ENCODE data around the gene HDAC4.

HDAC4 gene

GRCh38 chr2:239085201-239085992 lies 315.4 kb downstream of the HDAC4 start:
- Histone ChIP-seq H3K4me1 (ENCODE audit: insufficient read depth, low read length) (no peaks in the 10 kb centered on the region), H3K36me3 (ENCODE audit: insufficient read depth, low read depth, low read length) (peaks cover 6% of the 10 kb centered on the region; the same call in 1 of the 2 replicates), H3K27ac (ENCODE audit: low read length) (no peak overlapping the region), H3K9ac (ENCODE audit: low read depth, low read length) (no peak overlapping the region), H3K4me3 (ENCODE audit: low read length) (no peak overlapping the region), H3K27me3 (ENCODE audit: insufficient read depth, low read length) (no peaks in the 10 kb centered on the region), H3K9me3 (ENCODE audit: insufficient read depth, low read depth, low read length) (no peaks in the 10 kb centered on the region)

GRCh38 chr2:239084007-239084406 lies 316.8 kb downstream of the HDAC4 start:
- Histone ChIP-seq H3K4me1 (ENCODE audit: insufficient read depth, low read length) (no peaks in the 10 kb centered on the region), H3K9me3 (ENCODE audit: insufficient read depth, low read depth, low read length) (no peaks in the 10 kb centered on the region), H3K27ac (ENCODE audit: low read length) (no peak overlapping the region), H3K9ac (ENCODE audit: low read depth, low read length) (no peak overlapping the region), H3K27me3 (ENCODE audit: insufficient read depth, low read length) (no peaks in the 10 kb centered on the region), H3K4me3 (ENCODE audit: low read length) (no peak overlapping the region), H3K36me3 (ENCODE audit: insufficient read depth, low read depth, low read length) (peaks cover 20% of the 10 kb centered on the region; the same call in 1 of the 2 replicates)

- no peak overlapping the region for H3K27ac ChIP-seq (ENCODE audit: low read length)
- no peak overlapping the region for H3K9ac ChIP-seq (ENCODE audit: low read depth, low read length)
- no peak overlapping the region for H3K4me3 ChIP-seq (ENCODE audit: low read length)
- no peaks in the 10 kb centered on the region for H3K9me3 ChIP-seq (ENCODE audit: insufficient read depth, low read depth, low read length)
- no peaks in the 10 kb centered on the region for H3K27me3 ChIP-seq (ENCODE audit: insufficient read depth, low read length)
- H3K36me3 ChIP-seq (ENCODE audit: insufficient read depth, low read depth, low read length) = peaks cover 24% of the 10 kb centered on the region
- no peaks in the 10 kb centered on the region for H3K4me1 ChIP-seq (ENCODE audit: insufficient read depth, low read length)
Measured at GRCh38 chr2:239082425-239082824, 318.4 kb downstream of the HDAC4 start.

GRCh38 chr2:239081622-239082021 lies 319.2 kb downstream of the HDAC4 start:
- Histone ChIP-seq H3K27ac (ENCODE audit: low read length) (no peak overlapping the region), H3K4me3 (ENCODE audit: low read length) (no peak overlapping the region), H3K9ac (ENCODE audit: low read depth, low read length) (no peak overlapping the region), H3K36me3 (ENCODE audit: insufficient read depth, low read depth, low read length) (peaks cover 26% of the 10 kb centered on the region), H3K9me3 (ENCODE audit: insufficient read depth, low read depth, low read length) (no peaks in the 10 kb centered on the region), H3K27me3 (ENCODE audit: insufficient read depth, low read length) (no peaks in the 10 kb centered on the region), H3K4me1 (ENCODE audit: insufficient read depth, low read length) (no peaks in the 10 kb centered on the region)

- H3K27ac ChIP-seq (ENCODE audit: low read length) = no peak overlapping the region
- H3K4me3 ChIP-seq (ENCODE audit: low read length) = no peak overlapping the region
- H3K9ac ChIP-seq (ENCODE audit: low read depth, low read length) = no peak overlapping the region
- H3K9me3 ChIP-seq (ENCODE audit: insufficient read depth, low read depth, low read length) = no peaks in the 10 kb centered on the region
- H3K36me3 ChIP-seq (ENCODE audit: insufficient read depth, low read depth, low read length) = peaks cover 26% of the 10 kb centered on the region
- H3K4me1 ChIP-seq (ENCODE audit: insufficient read depth, low read length) = no peaks in the 10 kb centered on the region
- H3K27me3 ChIP-seq (ENCODE audit: insufficient read depth, low read length) = no peaks in the 10 kb centered on the region
Measured at GRCh38 chr2:239081046-239081445, 319.8 kb downstream of the HDAC4 start.

GRCh38 chr2:239079671-239080294 lies 321.0 kb downstream of the HDAC4 start:
- H3K4me3 ChIP-seq (ENCODE audit: low read length) = no peak overlapping the region
- H3K4me1 ChIP-seq (ENCODE audit: insufficient read depth, low read length) = no peaks in the 10 kb centered on the region
- peaks cover 26% of the 10 kb centered on the region for H3K36me3 ChIP-seq (ENCODE audit: insufficient read depth, low read depth, low read length)
- no peak overlapping the region for H3K27ac ChIP-seq (ENCODE audit: low read length)
- no peak overlapping the region for H3K9ac ChIP-seq (ENCODE audit: low read depth, low read length)
- H3K9me3 ChIP-seq (ENCODE audit: insufficient read depth, low read depth, low read length) = no peaks in the 10 kb centered on the region
- H3K27me3 ChIP-seq (ENCODE audit: insufficient read depth, low read length) = no peaks in the 10 kb centered on the region

GRCh38 chr2:239078128-239078924 lies 322.5 kb downstream of the HDAC4 start:
- Histone ChIP-seq H3K27me3 (ENCODE audit: insufficient read depth, low read length) (no peaks in the 10 kb centered on the region), H3K4me3 (ENCODE audit: low read length) (no peak overlapping the region), H3K36me3 (ENCODE audit: insufficient read depth, low read depth, low read length) (peaks cover 29% of the 10 kb centered on the region), H3K4me1 (ENCODE audit: insufficient read depth, low read length) (no peaks in the 10 kb centered on the region), H3K9me3 (ENCODE audit: insufficient read depth, low read depth, low read length) (no peaks in the 10 kb centered on the region), H3K9ac (ENCODE audit: low read depth, low read length) (no peak overlapping the region), H3K27ac (ENCODE audit: low read length) (no peak overlapping the region)

GRCh38 chr2:239077260-239077659 lies 323.6 kb downstream of the HDAC4 start:
- Histone ChIP-seq H3K4me1 (ENCODE audit: insufficient read depth, low read length) (no peaks in the 10 kb centered on the region), H3K9me3 (ENCODE audit: insufficient read depth, low read depth, low read length) (no peaks in the 10 kb centered on the region), H3K9ac (ENCODE audit: low read depth, low read length) (no peak overlapping the region), H3K27ac (ENCODE audit: low read length) (no peak overlapping the region), H3K27me3 (ENCODE audit: insufficient read depth, low read length) (no peaks in the 10 kb centered on the region), H3K36me3 (ENCODE audit: insufficient read depth, low read depth, low read length) (peaks cover 36% of the 10 kb centered on the region), H3K4me3 (ENCODE audit: low read length) (no peak overlapping the region)

- Histone ChIP-seq H3K4me1 (ENCODE audit: insufficient read depth, low read length) (no peaks in the 10 kb centered on the region), H3K27ac (ENCODE audit: low read length) (no peak overlapping the region), H3K36me3 (ENCODE audit: insufficient read depth, low read depth, low read length) (peaks cover 47% of the 10 kb centered on the region)
Measured at GRCh38 chr2:239075918-239076758, 324.7 kb downstream of the HDAC4 start.

GRCh38 chr2:239073745-239074530 lies 326.9 kb downstream of the HDAC4 start:
- H3K9ac ChIP-seq (ENCODE audit: low read depth, low read length) = no peak overlapping the region
- no peaks in the 10 kb centered on the region for H3K27me3 ChIP-seq (ENCODE audit: insufficient read depth, low read length)
- H3K4me3 ChIP-seq (ENCODE audit: low read length) = no peak overlapping the region
- H3K36me3 ChIP-seq (ENCODE audit: insufficient read depth, low read depth, low read length) = peaks cover 30% of the 10 kb centered on the region
- no peak overlapping the region for H3K27ac ChIP-seq (ENCODE audit: low read length)
- no peaks in the 10 kb centered on the region for H3K9me3 ChIP-seq (ENCODE audit: insufficient read depth, low read depth, low read length)
- H3K4me1 ChIP-seq (ENCODE audit: insufficient read depth, low read length) = no peaks in the 10 kb centered on the region

More at GRCh38 chr2:239075918-239076758, 324.7 kb downstream of the HDAC4 start:
- no peaks in the 10 kb centered on the region for H3K9me3 ChIP-seq (ENCODE audit: insufficient read depth, low read depth, low read length)
- no peak overlapping the region for H3K4me3 ChIP-seq (ENCODE audit: low read length)
- no peak overlapping the region for H3K9ac ChIP-seq (ENCODE audit: low read depth, low read length)
- no peaks in the 10 kb centered on the region for H3K27me3 ChIP-seq (ENCODE audit: insufficient read depth, low read length)

All from iPS-20b (cell line).